Activated B cell treated with CpG ODN at 0.5 μM for 24 hours (primary cell): ENCODE measurements around the gene ENOPH1. TPM values are rescaled to one million over a fixed set of nuclear protein-coding genes. Genes with fewer than 3 reads are reported as not detected.
A peak's percentile ranks its signal among the peaks of the same experiment; 100 is the strongest.

Source experiments
- ATAC-seq: fragments of 200-7000 bp; cut with Tn5 transposase; one replicate; pipeline ENCODE4 v1.10.0; 2021; ENCODE audit warnings: low read depth, mild to moderate bottlenecking, moderate library complexity
- CTCF ChIA-PET: fragments of 350-600 bp; sonication (Branson Sonifier 250); formaldehyde crosslinking; loops from one replicate; lab custom pipeline; 2021; ENCODE audit warnings: antibody characterized with exemption; lab: Charles Lee
- POLR2A ChIA-PET: fragments of 350-600 bp; sonication (Branson Sonifier 250); formaldehyde crosslinking; loops from one replicate; lab custom pipeline; 2021; ENCODE audit warnings: antibody characterized with exemption; lab: Charles Lee
- DNase-seq: peaks from one replicate; pipeline ENCODE4 v3.0.0; 2022
- H3K27ac Mint-ChIP-seq: one replicate; pipeline ENCODE4 v1.8.0; 2020; ENCODE audit warnings: mixed read lengths
- H3K27me3 Mint-ChIP-seq: one replicate; pipeline ENCODE4 v1.8.0; 2021; ENCODE audit warnings: mixed read lengths
- H3K36me3 Mint-ChIP-seq: one replicate; pipeline ENCODE4 v1.8.0; 2021; ENCODE audit warnings: low read depth, mixed read lengths
- H3K4me1 Mint-ChIP-seq: one replicate; pipeline ENCODE4 v1.8.0; 2021; ENCODE audit warnings: mixed read lengths
- H3K4me3 Mint-ChIP-seq: one replicate; pipeline ENCODE4 v1.8.0; 2020; ENCODE audit warnings: mild to moderate bottlenecking, mixed read lengths
- H3K9me3 Mint-ChIP-seq: one replicate; pipeline ENCODE4 v1.8.0; 2020; ENCODE audit warnings: mixed read lengths
- CTCF ChIP-seq: fragments of 200-600 bp; IDR thresholded peaks from one replicate; pipeline ENCODE4 v1.8.0; 2022; ENCODE audit warnings: antibody characterized with exemption, mild to moderate bottlenecking
- intact Hi-C: fragments of 100-400 bp; cut with micrococcal nuclease; formaldehyde crosslinking; loops from one replicate; pipeline ENCODE4 v1.15.1; 2024
- total RNA-seq: library from RNA; stranded (reverse); gene quantifications from 2 replicates; pipeline ENCODE4 v1.2.3, GENCODE V29; 2022

Gene ENOPH1
- total RNA-seq, 1 donor from 2014 or later: 26.0 TPM

- POLR2A ChIA-PET: no interaction called here
- CTCF ChIA-PET: no interaction called here
- Mint-ChIP-seq H3K4me3 (no peak overlapping the region), H3K4me1 (no peaks in the 10 kb centered on the region), H3K27ac (no peak overlapping the region), H3K9me3 (no peaks in the 10 kb centered on the region), H3K36me3 (peaks cover 76% of the 10 kb centered on the region), H3K27me3 (no peaks in the 10 kb centered on the region)
- DNase-seq (no peak), ATAC-seq (no peak)
- TF ChIP-seq CTCF: no peak
- intact Hi-C loops: no loop called here
Measured at GRCh38 chr4:82457266-82457665, 26.9 kb downstream of the ENOPH1 start.

GRCh38 chr4:82458729-82459128 is 28.3 kb downstream of the ENOPH1 start:
- POLR2A ChIA-PET: no interaction called here
- intact Hi-C loops: no loop called here
- Mint-ChIP-seq H3K36me3 (peaks cover 66% of the 10 kb centered on the region), H3K9me3 (no peaks in the 10 kb centered on the region), H3K4me1 (peaks cover 4% of the 10 kb centered on the region), H3K4me3 (no peak overlapping the region), H3K27ac (no peak overlapping the region), H3K27me3 (no peaks in the 10 kb centered on the region)
- no peak for ATAC-seq
- CTCF ChIA-PET: no interaction called here
- no peak for DNase-seq
- TF ChIP-seq CTCF: no peak

- CTCF ChIA-PET: interaction anchor here (1.1 to 2.0 kb wide), 2 partner anchors 277 to 435 kb away, joined by 3 to 11 read pairs; no protein-coding TSS in a partner anchor
- peaks cover 46% of the 10 kb centered on the region for H3K36me3 Mint-ChIP-seq
- no peaks in the 10 kb centered on the region for H3K9me3 Mint-ChIP-seq
Measured at GRCh38 chr4:82461710-82462109, 31.3 kb downstream of the ENOPH1 start.

GRCh38 chr4:82462415-82462831 is 32.0 kb downstream of the ENOPH1 start:
- ATAC-seq (peak; percentile 99), DNase-seq (peak; percentile 66)
- no peaks in the 10 kb centered on the region for H3K9me3 Mint-ChIP-seq
- H3K4me3 Mint-ChIP-seq: no peak overlapping the region
- H3K27me3 Mint-ChIP-seq: no peaks in the 10 kb centered on the region
- POLR2A ChIA-PET: interaction anchor here (0.6 to 1.0 kb wide), 5 partner anchors 8 to 573 kb away, joined by 3 to 4 read pairs (median 3); partner anchors contain the start of genes COPS4, ENOPH1 and HNRNPDL
- H3K36me3 Mint-ChIP-seq: peaks cover 39% of the 10 kb centered on the region
- CTCF ChIA-PET: interaction anchor here (1.1 to 2.0 kb wide), 2 partner anchors 276 to 434 kb away, joined by 3 to 11 read pairs; no protein-coding TSS in a partner anchor
- peaks cover 22% of the 10 kb centered on the region for H3K4me1 Mint-ChIP-seq
- TF ChIP-seq CTCF: no peak
- H3K27ac Mint-ChIP-seq: no peak overlapping the region
- intact Hi-C loops: loop anchor here (1.0 to 10.0 kb wide), 12 partner anchors 32 to 1178 kb away; partner anchors contain the start of genes ABRAXAS1, COQ2, ENOPH1 and HNRNPDL

More at GRCh38 chr4:82461710-82462109, 31.3 kb downstream of the ENOPH1 start:
- intact Hi-C loops: loop anchor here (1.0 to 10.0 kb wide), 12 partner anchors 31 to 1179 kb away; partner anchors contain the start of genes ABRAXAS1, COQ2, ENOPH1 and HNRNPDL
- H3K4me3 Mint-ChIP-seq: no peak overlapping the region
- H3K27me3 Mint-ChIP-seq: no peaks in the 10 kb centered on the region
- no peak overlapping the region for H3K27ac Mint-ChIP-seq
- POLR2A ChIA-PET: no interaction called here
- no peak for ATAC-seq
- DNase-seq: no peak
- TF ChIP-seq CTCF: no peak
- peaks cover 22% of the 10 kb centered on the region for H3K4me1 Mint-ChIP-seq

GRCh38 chr4:82463221-82463620 is 32.8 kb downstream of the ENOPH1 start:
- intact Hi-C loops: loop anchor here (2.0 to 10.0 kb wide), 9 partner anchors 359 to 1178 kb away; partner anchors contain the start of genes ABRAXAS1, COQ2, LIN54 and SEC31A
- Mint-ChIP-seq H3K27me3 (no peaks in the 10 kb centered on the region), H3K4me3 (no peak overlapping the region), H3K27ac (no peak overlapping the region), H3K9me3 (no peaks in the 10 kb centered on the region), H3K4me1 (peaks cover 22% of the 10 kb centered on the region), H3K36me3 (peaks cover 31% of the 10 kb centered on the region)
- DNase-seq (no peak), ATAC-seq (no peak)
- no peak for TF ChIP-seq CTCF
- ChIA-PET CTCF (no interaction called here), POLR2A (no interaction called here)
